GM18868 (cell line): ENCODE data around the gene SMOC1.

Experiments used
- ATAC-seq: cut with Tn5 transposase; IDR thresholded peaks from one replicate; pipeline ENCODE4 v1.9.1; 2021; ENCODE audit warnings: mild to moderate bottlenecking, moderate library complexity; ENCODE audit not compliant: unreplicated experiment

Gene SMOC1

DNA sequence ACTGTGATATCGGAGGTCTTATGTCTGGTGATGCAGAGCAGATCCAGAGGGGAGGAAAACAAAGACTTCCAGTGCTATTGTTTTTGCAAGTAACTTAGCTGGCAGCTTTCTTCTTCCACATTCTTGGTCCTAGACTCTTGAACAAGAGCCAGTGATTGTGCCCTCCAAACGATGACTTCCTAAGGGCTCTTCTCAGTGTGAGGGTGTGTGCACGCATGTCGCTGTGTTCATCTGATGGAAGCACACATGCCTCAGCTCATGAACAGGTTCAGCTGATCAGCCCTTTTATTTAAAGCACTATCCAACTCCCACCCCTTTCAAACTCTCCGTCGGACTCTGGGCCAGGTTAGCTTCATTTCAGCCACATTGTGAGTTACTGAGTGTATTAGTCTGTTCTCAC lies 59.5 kb downstream of the SMOC1 start:
- no peak for ATAC-seq

DNA sequence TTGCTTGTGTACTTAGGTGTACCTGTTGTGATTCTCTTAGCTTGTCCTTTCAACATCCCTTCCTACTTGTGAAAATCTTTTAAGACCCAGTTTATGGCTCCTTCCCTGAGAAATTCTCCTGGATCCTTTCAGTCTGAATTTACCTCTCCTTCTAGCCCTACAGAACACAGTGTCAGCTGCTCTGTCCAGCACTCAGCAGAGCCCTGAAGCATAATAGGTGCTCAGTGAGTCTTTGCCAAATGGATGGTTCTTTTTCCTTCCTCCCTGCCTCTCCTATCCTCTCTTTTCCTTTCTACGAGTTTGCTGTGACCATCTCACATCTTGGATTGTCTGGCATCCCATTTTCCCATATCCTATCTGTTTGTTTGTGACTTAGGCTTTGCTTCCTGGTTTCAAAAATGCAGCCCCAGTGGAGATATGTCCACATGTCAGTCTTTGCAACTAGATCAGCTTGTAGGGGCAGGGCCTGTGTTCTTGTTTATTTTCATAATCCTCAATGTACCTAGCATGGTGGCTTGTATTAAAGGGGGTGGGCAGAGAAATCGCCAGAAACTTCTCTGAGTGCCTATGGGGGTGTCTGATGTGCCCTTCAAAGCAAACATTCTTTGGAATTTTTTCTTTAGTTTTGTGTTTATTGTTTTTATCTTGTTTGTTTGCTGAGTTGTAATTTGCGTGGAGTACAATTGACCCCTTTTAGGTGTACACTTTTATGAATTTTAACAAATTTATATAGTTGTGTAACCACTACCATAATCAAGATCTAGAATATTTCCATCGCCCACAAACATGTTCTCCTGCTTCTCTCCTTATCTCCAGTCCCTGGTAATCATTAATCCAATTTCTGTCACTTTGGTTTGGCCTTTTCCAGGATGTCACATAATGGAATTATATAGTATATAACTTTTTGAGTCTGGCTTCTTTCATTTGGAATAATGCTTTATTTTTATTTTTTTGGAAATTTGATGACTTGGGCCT lies 62.8 kb downstream of the SMOC1 start:
- no peak for ATAC-seq

DNA sequence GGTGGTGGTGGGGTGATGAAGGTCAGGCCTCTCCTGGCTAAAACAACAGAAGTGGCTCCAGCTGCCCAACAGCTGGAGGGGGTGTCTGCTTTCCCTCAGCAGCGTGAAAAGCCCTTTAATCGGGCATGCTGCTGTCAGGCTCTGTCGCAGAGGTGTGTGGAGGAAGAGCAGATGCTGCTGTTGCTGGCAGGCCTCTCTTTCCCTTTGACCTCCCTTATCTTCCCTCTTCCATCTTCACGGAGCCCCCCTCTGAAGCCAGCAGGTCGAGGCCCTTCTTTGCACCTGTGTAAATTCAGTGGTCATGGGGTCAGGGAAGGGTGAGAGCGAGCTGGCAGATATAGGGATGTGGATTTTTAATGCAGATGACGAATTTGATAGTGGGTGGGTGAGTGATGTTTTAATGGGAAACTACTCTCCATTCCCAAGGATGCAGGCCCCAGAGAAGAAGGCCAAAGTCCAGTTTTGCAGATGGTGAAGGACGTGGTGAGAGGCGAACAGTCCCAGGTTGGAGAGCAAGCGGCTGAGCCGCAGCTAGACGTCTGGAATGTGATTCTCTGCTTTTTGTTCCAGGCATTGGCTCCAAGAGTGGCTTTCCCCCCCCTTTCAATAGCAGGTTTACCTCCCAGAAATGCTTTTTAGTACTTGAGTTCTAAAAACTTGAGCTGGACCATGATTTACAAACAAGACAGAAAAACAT lies 64.0 kb downstream of the SMOC1 start:
- no peak for ATAC-seq

- no peak for ATAC-seq
Observed at GRCh38 chr14:69945347-69945746, 66.1 kb downstream of the SMOC1 start.

DNA sequence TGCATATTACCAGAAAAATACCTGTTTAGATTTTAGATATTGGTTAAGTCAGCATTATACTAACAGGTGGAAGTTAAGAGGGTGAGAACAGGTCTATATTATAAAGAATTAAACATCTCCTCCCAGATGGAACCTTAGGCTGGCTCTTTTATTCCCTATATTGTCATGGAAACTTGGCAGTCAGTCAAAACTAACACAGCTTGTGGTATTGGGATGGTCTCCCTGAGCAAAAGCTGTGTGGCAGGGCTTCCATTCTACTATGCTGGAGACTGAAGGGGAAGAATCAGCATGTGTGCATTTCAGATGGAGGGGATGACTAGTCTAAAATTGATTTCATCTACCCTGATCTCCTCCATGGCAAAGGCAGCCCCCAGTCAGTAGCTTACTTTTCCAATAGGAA lies 66.7 kb downstream of the SMOC1 start:
- ATAC-seq, result no peak

- ATAC-seq, result no peak
Observed at GRCh38 chr14:69948351-69948750, 69.1 kb downstream of the SMOC1 start.

GRCh38 chr14:69951263-69951662 lies 72.0 kb downstream of the SMOC1 start:
- no peak for ATAC-seq

GRCh38 chr14:69951935-69952334 lies 72.7 kb downstream of the SMOC1 start:
- no peak for ATAC-seq

GRCh38 chr14:69953266-69953915 lies 74.2 kb downstream of the SMOC1 start:
- ATAC-seq, result no peak

GRCh38 chr14:69955855-69956845 lies 76.9 kb downstream of the SMOC1 start:
- ATAC-seq, result no peak

GRCh38 chr14:69956970-69957369 lies 77.8 kb downstream of the SMOC1 start:
- ATAC-seq, result no peak

DNA sequence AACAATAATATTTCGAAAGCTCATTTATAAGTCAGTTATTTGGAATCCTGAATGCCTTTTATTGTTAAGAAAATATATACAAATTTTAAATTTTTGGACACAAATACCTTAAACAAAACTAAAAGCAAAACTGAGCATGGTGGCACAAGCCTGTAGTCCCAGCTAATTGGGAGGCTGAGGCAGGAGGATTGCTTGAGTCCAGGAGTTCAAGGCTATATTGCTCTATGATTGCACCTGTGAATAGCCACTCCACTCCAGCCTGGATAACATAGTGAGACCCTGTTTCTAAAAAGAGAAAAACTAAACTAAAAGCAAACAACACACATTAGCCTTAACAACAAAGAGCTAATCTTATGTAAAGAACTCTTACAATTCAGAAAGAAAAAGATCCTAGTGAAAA lies 78.8 kb downstream of the SMOC1 start:
- ATAC-seq, result no peak

DNA sequence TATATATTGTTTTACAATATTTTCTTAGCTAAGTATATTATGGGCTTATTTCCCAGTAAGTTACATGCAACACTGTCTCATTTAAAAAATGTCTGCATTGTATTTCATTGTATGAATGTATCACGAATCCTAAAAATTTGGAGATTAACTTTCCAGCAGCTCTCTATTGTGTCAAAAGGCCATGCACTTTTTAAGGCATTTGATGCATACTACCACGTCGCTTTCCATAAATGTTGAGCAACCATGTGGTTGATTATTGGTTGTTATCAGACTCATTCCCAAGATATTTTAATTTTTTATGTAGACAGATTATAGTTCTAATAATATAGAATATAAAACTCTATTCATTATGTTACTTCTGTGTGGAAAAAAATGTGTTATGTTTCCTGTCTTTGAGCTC lies 79.9 kb downstream of the SMOC1 start:
- ATAC-seq, result no peak

DNA sequence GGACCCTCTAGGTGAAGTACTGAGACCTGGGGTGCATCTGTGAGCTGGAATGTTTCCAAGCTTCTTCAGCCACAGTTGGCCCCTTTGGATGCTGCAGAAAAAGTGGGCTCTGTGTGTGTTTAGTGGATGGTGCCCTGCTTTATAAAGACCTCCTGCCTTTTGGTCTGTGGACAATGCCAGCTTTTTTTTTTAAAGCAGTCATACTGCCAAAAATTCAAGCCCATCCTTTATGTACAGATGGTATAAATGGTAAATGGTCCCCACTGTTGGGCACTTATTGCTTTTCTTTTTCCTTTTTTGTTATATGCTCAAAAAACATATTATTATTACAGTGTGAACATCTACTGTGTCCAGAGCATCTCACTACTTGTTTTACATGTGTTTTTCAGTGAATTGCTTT lies 81.1 kb downstream of the SMOC1 start:
- no peak for ATAC-seq

- no peak for ATAC-seq
Observed at GRCh38 chr14:69963966-69964365, 84.8 kb downstream of the SMOC1 start.

GRCh38 chr14:69964841-69965240 lies 85.6 kb downstream of the SMOC1 start:
- ATAC-seq, result no peak

GRCh38 chr14:69968132-69968531 lies 88.9 kb downstream of the SMOC1 start:
- ATAC-seq, result no peak

GRCh38 chr14:69968681-69969080 lies 89.5 kb downstream of the SMOC1 start:
- ATAC-seq, result no peak

- ATAC-seq, result no peak
Observed at GRCh38 chr14:69972755-69973154, 93.5 kb downstream of the SMOC1 start.

DNA sequence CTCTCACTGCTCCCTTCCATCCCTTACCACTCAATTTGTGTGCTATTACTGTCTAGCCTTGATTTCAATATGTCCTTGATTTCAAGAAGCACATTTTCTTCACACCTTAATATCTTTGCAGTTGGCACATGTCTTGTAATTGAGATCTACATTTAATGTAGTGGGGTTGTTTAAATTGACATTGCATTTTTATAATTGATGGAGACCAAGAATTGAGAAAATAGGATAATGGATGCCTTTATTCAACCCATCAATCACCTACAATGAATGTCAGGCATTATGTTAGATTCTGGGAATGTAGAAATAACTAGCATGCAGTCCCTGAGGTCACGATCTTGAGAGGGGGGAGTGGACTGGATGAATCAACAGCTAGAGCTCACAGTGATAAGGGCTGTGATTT lies 94.6 kb downstream of the SMOC1 start:
- no peak for ATAC-seq
